NOMO-1 treated with DMSO at 0.1 percent for 48 hours (cell line): Measurements from ENCODE around the gene CAMKK2.
"Not testable (repeated sequence)": the region's sequence is repeated elsewhere in the genome, so short reads cannot be mapped to it uniquely, and the experiment has no call there.

Experiments
- DNase-seq: peaks from one replicate; lab custom pipeline; 2025; ENCODE audit not compliant: unreplicated experiment; lab: John Stamatoyannopoulos, UW

Gene CAMKK2

GRCh38 chr12:121299662-121300061, 3.2 kb upstream of the CAMKK2 start:
- no peak for DNase-seq

GRCh38 chr12:121298411-121298810, 1.9 kb upstream of the CAMKK2 start:
- not testable (repeated sequence) for DNase-seq

GRCh38 chr12:121297435-121297991, 1.0 kb upstream of the CAMKK2 start:
- no peak for DNase-seq

- no peak for DNase-seq
Measured at GRCh38 chr12:121295746-121296617, 527 bp downstream of the CAMKK2 start.

GRCh38 chr12:121295116-121295745, 1.3 kb downstream of the CAMKK2 start:
- DNase-seq = no peak

- no peak for DNase-seq
Measured at GRCh38 chr12:121294151-121294889, 2.2 kb downstream of the CAMKK2 start.

- no peak for DNase-seq
Measured at GRCh38 chr12:121293603-121294002, 2.9 kb downstream of the CAMKK2 start.

GRCh38 chr12:121290410-121290809, 6.1 kb downstream of the CAMKK2 start:
- DNase-seq = no peak

GRCh38 chr12:121289962-121290361, 6.5 kb downstream of the CAMKK2 start:
- DNase-seq = no peak

GRCh38 chr12:121288986-121289385, 7.5 kb downstream of the CAMKK2 start:
- no peak for DNase-seq

- no peak for DNase-seq
Measured at GRCh38 chr12:121288158-121288845, 8.2 kb downstream of the CAMKK2 start.

- no peak for DNase-seq
Measured at GRCh38 chr12:121287267-121287954, 9.1 kb downstream of the CAMKK2 start.

GRCh38 chr12:121285856-121286255, 10.7 kb downstream of the CAMKK2 start:
- DNase-seq = no peak

- DNase-seq = no peak
Measured at GRCh38 chr12:121284551-121285390, 11.7 kb downstream of the CAMKK2 start.

- DNase-seq = no peak
Measured at GRCh38 chr12:121283841-121284240, 12.7 kb downstream of the CAMKK2 start.

- no peak for DNase-seq
Measured at GRCh38 chr12:121283388-121283787, 13.1 kb downstream of the CAMKK2 start.

GRCh38 chr12:121282910-121283309, 13.6 kb downstream of the CAMKK2 start:
- DNase-seq = not testable (repeated sequence)

- no peak for DNase-seq
Measured at GRCh38 chr12:121282072-121282742, 14.3 kb downstream of the CAMKK2 start.

- not testable (repeated sequence) for DNase-seq
Measured at GRCh38 chr12:121281116-121281515, 15.4 kb downstream of the CAMKK2 start.
